Liver (tissue), 9 donors: Measurements from ENCODE around the gene FIBP. TPM values are rescaled to one million over a fixed set of nuclear protein-coding genes. Genes with fewer than 3 reads are reported as not detected.

Source experiments
- DNase-seq: peaks from one replicate; pipeline ENCODE4 v3.0.0-alpha.2; 2017; ENCODE audit warnings: low spot score
- H3K27ac ChIP-seq, 2 donors: one replicate each; pipeline ENCODE4 v1.7.0; 2013; ENCODE audit warnings: inconsistent platforms in 2 of 2, low read length in 2 of 2, control low read depth in 1 of 2, low read depth in 1 of 2, mild to moderate bottlenecking in 1 of 2
- H3K27me3 ChIP-seq, 4 donors: one replicate each; pipeline versions ENCODE4 v1.6.1 to v1.7.0; 2013; ENCODE audit warnings: low read length in 3 of 4, inconsistent platforms in 1 of 4, mild to moderate bottlenecking in 1 of 4, moderate library complexity in 1 of 4; ENCODE audit not compliant: control insufficient read depth in 4 of 4, insufficient read depth in 4 of 4
- H3K36me3 ChIP-seq, 4 donors: one replicate each; pipeline versions ENCODE4 v1.6.1 to v1.7.0; 2013; ENCODE audit warnings: low read length in 3 of 4, mild to moderate bottlenecking in 3 of 4, low read depth in 1 of 4, moderate library complexity in 1 of 4; ENCODE audit not compliant: control insufficient read depth in 4 of 4, insufficient read depth in 3 of 4
- H3K4me1 ChIP-seq, 4 donors: one replicate each; pipeline versions ENCODE4 v1.6.1 to v1.7.0; 2013; ENCODE audit warnings: low read length in 3 of 4, mild to moderate bottlenecking in 3 of 4, moderate library complexity in 1 of 4; ENCODE audit not compliant: control insufficient read depth in 4 of 4, insufficient read depth in 4 of 4
- H3K4me3 ChIP-seq, 3 donors: one replicate each; pipeline versions ENCODE4 v1.6.1 to v1.7.0; 2013; ENCODE audit warnings: low read length in 3 of 3, control low read depth in 1 of 3, low read depth in 1 of 3, mild to moderate bottlenecking in 1 of 3
- H3K9ac ChIP-seq, 2 donors: one replicate each; pipeline ENCODE4 v1.7.0; 2013; ENCODE audit warnings: low read length in 2 of 2, mild to moderate bottlenecking in 2 of 2, moderate library complexity in 2 of 2, control low read depth in 1 of 2, low read depth in 1 of 2
- H3K9me3 ChIP-seq, 4 donors: one replicate each; pipeline versions ENCODE4 v1.6.1 to v1.7.0; 2013; ENCODE audit warnings: low read length in 3 of 4; ENCODE audit not compliant: control insufficient read depth in 4 of 4
- EGR1 ChIP-seq, 2 donors: IDR thresholded peaks; 2 replicates each; pipeline ENCODE4 v1.6.1; 2016 to 2018; ENCODE audit warnings: antibody characterized with exemption in 2 of 2, low read depth in 2 of 2
- FOXA1 ChIP-seq: IDR thresholded peaks from 2 replicates; pipeline ENCODE4 v1.6.1; 2016; ENCODE audit warnings: antibody characterized with exemption
- FOXA2 ChIP-seq: IDR thresholded peaks from 2 replicates; pipeline ENCODE4 v1.6.1; 2016; ENCODE audit warnings: antibody characterized with exemption
- GABPA ChIP-seq, 2 donors: IDR thresholded peaks in 1 of 2; conservative IDR thresholded peaks in 1 of 2; 2 replicates each; pipeline ENCODE4 v1.6.1; 2016; ENCODE audit warnings: antibody characterized with exemption in 2 of 2, mild to moderate bottlenecking in 1 of 2, moderate library complexity in 1 of 2
- HNF4A ChIP-seq, 2 donors: conservative IDR thresholded peaks; 2 replicates each; pipeline ENCODE4 v1.6.1; 2016; ENCODE audit warnings: antibody characterized with exemption in 2 of 2, mild to moderate bottlenecking in 2 of 2
- HNF4G ChIP-seq: IDR thresholded peaks from 2 replicates; pipeline ENCODE4 v1.6.1; 2016; ENCODE audit warnings: antibody characterized with exemption
- JUND ChIP-seq, 2 donors: IDR thresholded peaks; 2 replicates each; pipeline ENCODE4 v1.6.1; 2016; ENCODE audit warnings: antibody characterized with exemption in 2 of 2
- NR2F2 ChIP-seq: IDR thresholded peaks from 2 replicates; pipeline ENCODE4 v1.6.1; 2016; ENCODE audit warnings: antibody characterized with exemption
- RAD21 ChIP-seq, 2 donors: IDR thresholded peaks; 2 replicates each; pipeline ENCODE4 v1.6.1; 2016; ENCODE audit warnings: antibody characterized with exemption in 2 of 2, mild to moderate bottlenecking in 2 of 2
- RXRA ChIP-seq, 2 donors: IDR thresholded peaks; 2 replicates each; pipeline ENCODE4 v1.6.1; 2017 to 2018; ENCODE audit warnings: antibody characterized with exemption in 2 of 2, mild to moderate bottlenecking in 1 of 2
- SP1 ChIP-seq: IDR thresholded peaks from 2 replicates; pipeline ENCODE4 v1.6.1; 2018; ENCODE audit warnings: antibody characterized with exemption, mild to moderate bottlenecking
- TAF1 ChIP-seq: conservative IDR thresholded peaks from 2 replicates; pipeline ENCODE4 v1.6.1; 2016; ENCODE audit warnings: antibody characterized with exemption, mild to moderate bottlenecking
- YY1 ChIP-seq: IDR thresholded peaks from 2 replicates; pipeline ENCODE4 v1.6.1; 2016; ENCODE audit warnings: antibody characterized with exemption, mild to moderate bottlenecking
- WGBS: extraction: QIAGEN DNeasy Blood & Tissue Kit; methylation state at CpG from one replicate; pipeline ENCODE4 v1.1.7; 2013; 5-methylcytosine and 5-hydroxymethylcytosine counted together
- polyA plus RNA-seq, 2 donors: library from polyadenylated mRNA; stranded (reverse) in 1 of 2; unstranded in 1 of 2; fragments of 200-250 nt in 1 of 2; fragments of >200 nt in 1 of 2; fragmentation: Nextera tagmentation in 1 of 2; extraction: Ambion mirVana in 1 of 2; gene quantifications; one replicate each; pipeline versions ENCODE4 v1.2.1 to v1.2.3, GENCODE V29; 2013 to 2015
- total RNA-seq, 2 donors: library from RNA; depleted of rRNA; stranded (reverse); fragments of >200 nt; gene quantifications; one replicate each; pipeline ENCODE4 v1.2.3, GENCODE V29; 2014
- TF ChIP-seq, protein P1 (sequence below): IDR thresholded peaks from 2 replicates; pipeline ENCODE4 v1.6.1; 2016; ENCODE audit warnings: antibody characterized with exemption
- TF ChIP-seq, protein P2 (sequence below): IDR thresholded peaks from 2 replicates; pipeline ENCODE4 v1.6.1; 2016; ENCODE audit warnings: antibody characterized with exemption, mild to moderate bottlenecking
- TF ChIP-seq, protein P3 (sequence below): IDR thresholded peaks from 2 replicates; pipeline ENCODE4 v1.6.1; 2016; ENCODE audit warnings: antibody characterized with exemption
- TF ChIP-seq, protein P4 (sequence below): IDR thresholded peaks from 2 replicates; pipeline ENCODE4 v1.6.1; 2016; ENCODE audit warnings: antibody characterized with exemption
- donor health status: healthy.
- donor health status: healthy.
- donor health status: healthy.
- donor health status: healthy.
- donor health status: healthy.

FIBP gene
- total and polyA plus RNA-seq, 4 donors = 23.7 to 45.4 (median 29.1) TPM

DNA sequence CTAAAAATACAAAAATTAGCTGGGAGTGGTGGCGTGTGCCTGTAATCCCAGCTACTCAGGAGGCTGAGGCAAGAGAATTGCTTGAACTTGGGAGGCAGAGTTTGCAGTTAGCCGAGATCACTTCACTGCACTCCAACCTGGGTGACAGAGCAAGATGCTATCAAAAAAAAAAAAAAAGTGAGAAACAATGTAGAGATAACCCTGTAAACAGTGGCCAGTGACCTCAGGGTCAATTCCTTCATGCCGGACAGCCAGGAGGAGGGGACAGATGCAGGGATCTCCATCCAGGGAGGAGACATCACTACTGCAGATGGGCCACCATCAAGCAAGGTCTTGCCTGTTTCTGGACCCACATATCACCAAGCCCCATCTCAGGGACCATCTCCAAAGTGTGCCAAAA is 40.5 kb downstream of the FIBP start:
- no peak overlapping the region for H3K4me3 ChIP-seq
- 66% methylated on average over 3 of the region's 3 CpGs for WGBS
- peaks cover 0 to 4% (median 2%) of the 10 kb centered on the region in 4 donors for H3K36me3 ChIP-seq
- H3K27me3 ChIP-seq = no peaks in the 10 kb centered on the region
- H3K9ac ChIP-seq = no peak overlapping the region
- TF ChIP-seq, protein P1, sequence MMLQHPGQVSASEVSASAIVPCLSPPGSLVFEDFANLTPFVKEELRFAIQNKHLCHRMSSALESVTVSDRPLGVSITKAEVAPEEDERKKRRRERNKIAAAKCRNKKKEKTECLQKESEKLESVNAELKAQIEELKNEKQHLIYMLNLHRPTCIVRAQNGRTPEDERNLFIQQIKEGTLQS = no peak
- no peak for TF ChIP-seq SP1
- TF ChIP-seq HNF4A (conservative IDR thresholded peaks at IDR 0.05) = no peak
- TF ChIP-seq, protein P2, sequence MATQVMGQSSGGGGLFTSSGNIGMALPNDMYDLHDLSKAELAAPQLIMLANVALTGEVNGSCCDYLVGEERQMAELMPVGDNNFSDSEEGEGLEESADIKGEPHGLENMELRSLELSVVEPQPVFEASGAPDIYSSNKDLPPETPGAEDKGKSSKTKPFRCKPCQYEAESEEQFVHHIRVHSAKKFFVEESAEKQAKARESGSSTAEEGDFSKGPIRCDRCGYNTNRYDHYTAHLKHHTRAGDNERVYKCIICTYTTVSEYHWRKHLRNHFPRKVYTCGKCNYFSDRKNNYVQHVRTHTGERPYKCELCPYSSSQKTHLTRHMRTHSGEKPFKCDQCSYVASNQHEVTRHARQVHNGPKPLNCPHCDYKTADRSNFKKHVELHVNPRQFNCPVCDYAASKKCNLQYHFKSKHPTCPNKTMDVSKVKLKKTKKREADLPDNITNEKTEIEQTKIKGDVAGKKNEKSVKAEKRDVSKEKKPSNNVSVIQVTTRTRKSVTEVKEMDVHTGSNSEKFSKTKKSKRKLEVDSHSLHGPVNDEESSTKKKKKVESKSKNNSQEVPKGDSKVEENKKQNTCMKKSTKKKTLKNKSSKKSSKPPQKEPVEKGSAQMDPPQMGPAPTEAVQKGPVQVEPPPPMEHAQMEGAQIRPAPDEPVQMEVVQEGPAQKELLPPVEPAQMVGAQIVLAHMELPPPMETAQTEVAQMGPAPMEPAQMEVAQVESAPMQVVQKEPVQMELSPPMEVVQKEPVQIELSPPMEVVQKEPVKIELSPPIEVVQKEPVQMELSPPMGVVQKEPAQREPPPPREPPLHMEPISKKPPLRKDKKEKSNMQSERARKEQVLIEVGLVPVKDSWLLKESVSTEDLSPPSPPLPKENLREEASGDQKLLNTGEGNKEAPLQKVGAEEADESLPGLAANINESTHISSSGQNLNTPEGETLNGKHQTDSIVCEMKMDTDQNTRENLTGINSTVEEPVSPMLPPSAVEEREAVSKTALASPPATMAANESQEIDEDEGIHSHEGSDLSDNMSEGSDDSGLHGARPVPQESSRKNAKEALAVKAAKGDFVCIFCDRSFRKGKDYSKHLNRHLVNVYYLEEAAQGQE = no peak
- no peak for TF ChIP-seq RXRA (IDR thresholded peaks at IDR 0.05)
- no peak for TF ChIP-seq YY1
- no peak for TF ChIP-seq TAF1
- TF ChIP-seq, protein P3, sequence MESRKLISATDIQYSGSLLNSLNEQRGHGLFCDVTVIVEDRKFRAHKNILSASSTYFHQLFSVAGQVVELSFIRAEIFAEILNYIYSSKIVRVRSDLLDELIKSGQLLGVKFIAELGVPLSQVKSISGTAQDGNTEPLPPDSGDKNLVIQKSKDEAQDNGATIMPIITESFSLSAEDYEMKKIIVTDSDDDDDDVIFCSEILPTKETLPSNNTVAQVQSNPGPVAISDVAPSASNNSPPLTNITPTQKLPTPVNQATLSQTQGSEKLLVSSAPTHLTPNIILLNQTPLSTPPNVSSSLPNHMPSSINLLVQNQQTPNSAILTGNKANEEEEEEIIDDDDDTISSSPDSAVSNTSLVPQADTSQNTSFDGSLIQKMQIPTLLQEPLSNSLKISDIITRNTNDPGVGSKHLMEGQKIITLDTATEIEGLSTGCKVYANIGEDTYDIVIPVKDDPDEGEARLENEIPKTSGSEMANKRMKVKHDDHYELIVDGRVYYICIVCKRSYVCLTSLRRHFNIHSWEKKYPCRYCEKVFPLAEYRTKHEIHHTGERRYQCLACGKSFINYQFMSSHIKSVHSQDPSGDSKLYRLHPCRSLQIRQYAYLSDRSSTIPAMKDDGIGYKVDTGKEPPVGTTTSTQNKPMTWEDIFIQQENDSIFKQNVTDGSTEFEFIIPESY = no peak
- peaks cover 0 to 2% (median 0%) of the 10 kb centered on the region in 4 donors for H3K4me1 ChIP-seq
- H3K9me3 ChIP-seq = peaks cover 0 to 7% (median 2%) of the 10 kb centered on the region in 4 donors
- no peak for DNase-seq
- no peak overlapping the region for H3K27ac ChIP-seq

DNA sequence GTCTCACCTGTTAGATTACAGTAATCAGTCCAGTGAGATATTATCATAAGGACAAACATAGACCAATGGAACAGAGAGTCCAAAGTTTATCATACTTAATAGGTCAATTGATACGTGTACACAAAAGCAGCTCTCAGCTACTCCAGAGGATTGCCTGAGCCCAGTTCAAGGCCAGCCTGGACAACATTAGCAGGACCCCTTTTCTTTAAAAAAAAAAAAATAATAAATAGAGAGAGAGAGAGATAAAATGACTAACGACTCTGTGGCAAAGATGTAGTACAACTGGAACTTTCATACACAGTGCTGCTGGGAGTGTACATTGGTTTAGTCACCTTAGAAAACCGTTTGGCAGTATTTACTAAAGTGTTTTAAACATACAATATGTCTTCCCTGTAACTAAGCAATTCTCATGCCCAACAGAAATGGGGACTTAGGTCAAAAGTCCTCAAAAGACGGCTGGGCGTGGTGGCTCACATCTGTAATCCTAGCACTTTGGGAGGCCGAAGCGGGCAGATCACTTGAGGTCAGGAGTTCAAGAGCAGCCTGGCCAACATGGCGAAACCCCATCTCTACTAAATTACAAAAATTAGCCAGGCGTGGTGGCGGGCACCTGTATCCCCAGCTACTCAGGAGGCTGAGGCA is 43.9 kb downstream of the FIBP start:
- no peak overlapping the region for H3K27ac ChIP-seq
- 77% methylated on average over 10 of the region's 10 CpGs for WGBS
- TF ChIP-seq JUND (IDR thresholded peaks at IDR 0.05) = no peak
- no peak for TF ChIP-seq RAD21 (IDR thresholded peaks at IDR 0.05)
- TF ChIP-seq EGR1 (IDR thresholded peaks at IDR 0.05; ENCODE audit: low read depth in 2 of 2) = no peak
- TF ChIP-seq, protein P1 = no peak
- TF ChIP-seq HNF4A (conservative IDR thresholded peaks at IDR 0.05) = no peak
- TF ChIP-seq YY1 = no peak
- TF ChIP-seq GABPA (IDR thresholded peaks at IDR 0.05 in 1 of 2, conservative IDR thresholded peaks at IDR 0.05 in 1 of 2) = no peak
- TF ChIP-seq FOXA2 = no peak
- TF ChIP-seq FOXA1 = no peak
- TF ChIP-seq, protein P3 = no peak
- TF ChIP-seq HNF4G = no peak
- TF ChIP-seq, protein P2 = no peak
- no peak for TF ChIP-seq NR2F2
- TF ChIP-seq, protein P4, sequence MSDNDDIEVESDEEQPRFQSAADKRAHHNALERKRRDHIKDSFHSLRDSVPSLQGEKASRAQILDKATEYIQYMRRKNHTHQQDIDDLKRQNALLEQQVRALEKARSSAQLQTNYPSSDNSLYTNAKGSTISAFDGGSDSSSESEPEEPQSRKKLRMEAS = no peak
- no peak for TF ChIP-seq RXRA (IDR thresholded peaks at IDR 0.05)
- TF ChIP-seq SP1 = no peak
- no peak for TF ChIP-seq TAF1

More for the DNA sequence above, 43.9 kb downstream of the FIBP start:
- Histone ChIP-seq H3K9me3 (no peaks in the 10 kb centered on the region), H3K27me3 (no peaks in the 10 kb centered on the region), H3K9ac (no peak overlapping the region), H3K4me1 (peaks cover 0 to 2% (median 0%) of the 10 kb centered on the region in 4 donors), H3K4me3 (no peak overlapping the region), H3K36me3 (no peaks in the 10 kb centered on the region)
- no peak for DNase-seq
